Activated gamma-delta T cell treated with anti-CD3 and anti-CD28 coated beads, Interleukin-2, amount 50 U/mL, for 16 hours (primary cell): Measurements from ENCODE around the gene GALK2.

Experiments
- DNase-seq: peaks from one replicate; pipeline ENCODE4 v3.0.0-alpha.2; 2020; ENCODE audit warnings: low read depth

GALK2 gene

DNA sequence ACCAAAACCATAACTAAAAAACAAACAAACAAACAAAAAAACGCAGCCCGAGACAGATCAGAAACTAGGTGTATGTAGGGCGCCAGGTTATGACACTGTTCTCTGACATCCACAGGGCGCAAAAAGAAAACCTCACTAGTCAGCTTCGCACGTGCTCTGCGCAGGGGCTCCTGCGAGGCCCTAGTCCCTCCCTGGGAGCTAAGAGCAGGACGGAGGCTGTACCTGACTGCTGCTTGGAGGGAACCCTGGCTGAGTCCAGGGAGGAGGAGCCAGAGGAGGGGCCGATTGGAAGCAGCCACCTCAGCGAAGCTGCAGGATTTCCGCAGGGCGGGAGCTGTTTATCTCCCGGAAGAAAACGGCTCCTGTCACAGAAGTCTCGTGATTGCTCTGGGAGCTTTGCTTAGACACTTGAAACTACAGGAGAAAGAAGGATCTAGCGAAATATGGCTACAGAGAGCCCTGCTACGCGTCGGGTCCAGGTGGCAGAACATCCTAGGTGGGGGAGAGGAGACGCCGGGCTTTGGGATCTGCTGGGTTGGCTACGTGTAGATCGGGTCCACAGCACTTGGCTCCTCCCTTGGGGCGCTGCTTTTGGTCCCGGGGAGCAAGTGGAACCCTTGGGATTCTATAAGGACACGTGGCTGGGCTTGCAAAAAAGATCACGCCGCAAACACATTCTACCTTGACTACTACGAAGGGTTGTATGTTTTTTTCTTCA lies at the start of gene GALK2:
Gene GALK2, plus strand, starts transcription at position 368 of the 718 bp plus-strand sequence. Its CDS starts 76 bp downstream, at position 444.
- DNase-seq, result peak; percentile 59

DNA sequence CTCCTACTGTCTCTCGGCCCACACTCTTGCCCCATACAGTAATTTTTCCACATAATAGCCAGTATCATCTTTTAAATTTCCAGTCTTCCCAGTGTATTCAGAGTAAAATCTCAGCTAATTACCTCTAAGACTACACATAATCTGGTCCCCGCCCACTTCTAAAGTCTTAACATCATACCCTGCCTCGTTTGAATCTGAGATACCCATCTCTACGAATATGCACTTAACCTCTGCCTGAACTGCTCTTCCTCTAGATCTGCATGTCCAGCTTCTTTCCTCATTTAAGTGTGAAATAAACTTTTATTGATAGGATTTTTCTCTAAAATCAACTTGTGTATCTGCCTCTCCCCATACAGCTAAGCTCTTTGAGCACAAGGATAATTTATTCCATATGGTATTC lies 49.2 kb upstream of the GALK2 start:
- DNase-seq, result no peak

DNA sequence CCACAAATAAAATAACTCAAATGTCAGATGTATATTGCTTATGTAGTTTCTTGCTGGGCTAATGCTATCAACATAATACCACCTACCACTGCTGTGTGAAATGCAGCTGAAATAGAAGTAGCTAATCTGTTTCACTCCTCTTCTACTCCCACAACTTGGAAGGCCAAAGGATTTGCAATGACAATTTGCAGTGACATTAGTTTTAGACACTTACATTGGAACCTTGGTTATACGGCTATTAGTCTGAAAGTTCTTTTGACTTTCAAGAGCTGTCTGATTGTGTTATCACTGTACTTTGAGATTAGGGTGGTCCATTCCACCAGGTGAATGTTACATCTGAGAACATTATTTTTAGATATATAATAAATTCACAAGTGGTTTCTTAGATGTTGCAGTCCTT lies 48.1 kb upstream of the GALK2 start:
- DNase-seq, result no peak

DNA sequence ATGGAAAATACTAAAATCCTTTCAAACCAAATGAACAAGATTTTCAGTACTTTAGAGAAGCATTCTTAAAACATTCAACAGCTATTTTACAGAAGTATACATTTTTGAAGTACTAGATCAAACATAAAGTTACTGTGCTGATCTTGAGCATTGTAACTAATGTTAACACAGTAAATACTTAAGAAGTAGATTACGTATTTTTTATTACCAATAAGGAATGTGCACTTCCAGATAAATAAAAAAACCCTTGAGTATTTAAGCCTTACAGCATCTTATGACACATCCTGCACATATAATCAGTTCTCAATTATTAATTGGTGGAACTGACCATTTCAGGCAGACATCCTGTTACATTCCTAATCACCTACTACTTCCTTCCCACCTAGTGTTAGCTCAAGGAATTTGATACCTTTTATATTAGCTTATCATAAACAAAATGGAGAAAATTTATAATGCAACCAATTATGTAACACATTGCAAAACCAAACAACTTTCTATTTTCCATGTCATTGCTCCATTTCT lies 47.4 kb upstream of the GALK2 start:
- no peak for DNase-seq

DNA sequence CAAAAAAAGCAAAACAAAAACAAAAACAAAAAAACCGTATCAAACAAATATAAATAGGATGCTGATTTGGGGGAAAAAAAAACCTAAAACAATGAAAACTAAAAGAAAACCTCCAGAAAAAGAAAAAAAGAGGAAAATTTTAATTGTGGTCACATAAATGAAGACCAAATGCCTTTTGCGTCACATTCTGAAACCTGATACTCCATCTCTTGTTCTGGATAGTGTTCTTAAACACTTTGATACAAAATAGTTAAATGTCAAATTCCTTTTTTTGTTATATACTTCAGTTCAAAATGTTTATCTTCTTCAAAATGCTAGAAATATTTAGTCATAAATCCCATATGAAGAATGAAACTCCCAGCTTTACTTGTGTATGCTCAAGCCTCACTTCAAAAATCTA lies 45.7 kb upstream of the GALK2 start:
- no peak for DNase-seq

DNA sequence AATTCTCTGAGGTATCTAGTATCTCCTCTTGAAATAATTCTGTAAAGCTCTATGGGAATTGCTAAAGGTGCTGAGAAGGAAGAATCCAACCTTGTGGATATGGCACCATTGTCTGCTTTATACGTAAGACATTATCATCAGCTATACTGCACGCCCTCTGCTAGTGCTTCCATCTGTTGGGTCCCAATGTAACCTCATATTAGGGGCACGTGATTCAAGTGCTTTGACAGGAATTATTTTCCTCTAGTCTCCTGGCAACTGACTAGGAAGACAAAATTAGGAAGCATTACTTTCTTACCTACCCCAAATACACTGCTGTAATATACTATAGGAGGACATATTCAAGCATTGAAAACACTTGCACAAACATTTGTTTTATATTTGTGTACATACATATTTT lies 38.6 kb upstream of the GALK2 start:
- no peak for DNase-seq

DNA sequence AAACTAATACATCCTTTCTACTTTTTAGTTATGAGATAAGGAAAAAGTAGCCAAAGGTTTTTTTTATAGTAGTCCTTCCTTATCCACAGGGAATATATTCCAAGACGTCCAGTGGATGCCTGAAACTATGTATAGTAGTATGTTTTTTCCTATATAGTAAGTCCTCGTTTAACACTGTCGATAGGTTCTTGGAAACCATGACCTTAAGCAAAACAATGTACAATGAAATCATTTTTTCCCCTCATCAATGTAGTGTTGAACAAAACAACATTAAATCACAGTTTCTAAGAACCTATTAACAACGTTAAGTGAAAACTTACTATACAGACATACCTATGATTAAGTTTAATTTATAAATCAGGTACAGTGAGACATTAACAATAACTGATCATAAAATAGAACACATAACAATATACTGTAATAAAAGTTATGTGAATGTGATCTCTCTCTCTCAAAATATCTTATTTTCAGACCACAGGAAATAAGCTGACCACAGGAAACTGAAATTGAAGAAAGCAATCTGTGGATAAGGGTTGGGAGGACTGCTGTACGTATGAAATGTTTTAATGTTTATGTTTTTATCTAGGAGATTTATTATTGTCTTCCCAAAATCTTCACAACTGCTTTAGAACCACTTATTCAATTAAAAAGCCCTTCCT lies 35.2 kb upstream of the GALK2 start:
- DNase-seq, result no peak

DNA sequence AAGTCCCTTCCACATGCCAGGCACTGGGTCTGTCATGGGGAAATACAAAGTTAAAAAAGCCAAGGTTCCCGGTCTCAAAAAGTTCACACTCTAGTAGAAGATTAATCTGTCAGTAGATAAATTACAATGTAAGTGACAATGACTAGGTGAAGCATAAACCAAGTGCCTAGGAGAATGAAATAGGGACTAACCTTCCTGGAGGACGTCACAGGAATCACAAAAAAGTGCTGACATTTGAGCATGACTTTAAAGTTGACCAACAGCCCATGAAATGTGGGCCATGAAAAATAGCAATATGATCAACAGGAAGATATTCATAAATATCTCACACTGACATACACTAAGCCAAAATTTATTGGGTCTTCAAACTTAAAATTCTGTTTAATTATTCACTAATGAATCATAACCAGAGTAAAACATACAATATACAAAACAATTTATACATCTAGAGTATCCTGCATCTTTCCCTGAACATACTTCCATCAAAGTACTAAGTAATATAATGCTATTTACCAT lies 34.6 kb upstream of the GALK2 start:
- no peak for DNase-seq

DNA sequence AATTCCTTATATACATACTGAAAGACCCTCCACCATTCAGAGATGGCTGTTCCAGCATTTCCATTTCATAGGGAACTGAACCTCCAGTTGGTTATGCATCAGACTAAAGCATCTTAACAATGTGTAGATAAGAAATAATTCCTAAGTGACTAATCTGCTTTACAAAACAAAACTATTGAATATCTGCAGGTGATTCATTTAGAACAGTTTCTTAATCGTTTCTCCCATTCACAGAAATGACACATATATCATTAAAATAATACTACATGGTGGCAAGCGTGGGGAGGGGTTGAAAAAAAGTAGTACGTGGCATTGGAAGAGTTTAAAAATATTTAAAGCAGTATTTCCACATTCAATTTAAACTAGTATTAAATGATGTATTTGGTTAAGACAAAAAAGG lies 34.1 kb upstream of the GALK2 start:
- no peak for DNase-seq

DNA sequence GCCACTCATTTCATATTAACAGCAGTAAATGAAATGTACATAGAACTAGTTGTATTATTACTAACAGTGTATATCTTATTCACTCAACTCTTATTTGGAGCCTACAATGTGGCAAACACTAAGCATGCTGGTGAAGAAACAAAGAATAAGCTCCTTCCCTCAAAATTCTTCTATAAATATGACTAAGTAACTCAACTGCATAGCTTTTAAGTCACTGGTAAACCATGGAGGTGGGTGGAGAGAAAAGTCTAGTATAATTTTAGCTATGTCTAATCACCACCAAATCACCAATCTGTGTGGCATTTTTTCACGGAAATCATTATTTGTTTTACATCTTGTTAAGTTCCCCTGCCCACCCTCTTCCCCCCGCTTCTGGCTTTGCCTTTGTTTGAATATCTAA lies 32.2 kb upstream of the GALK2 start:
- no peak for DNase-seq

DNA sequence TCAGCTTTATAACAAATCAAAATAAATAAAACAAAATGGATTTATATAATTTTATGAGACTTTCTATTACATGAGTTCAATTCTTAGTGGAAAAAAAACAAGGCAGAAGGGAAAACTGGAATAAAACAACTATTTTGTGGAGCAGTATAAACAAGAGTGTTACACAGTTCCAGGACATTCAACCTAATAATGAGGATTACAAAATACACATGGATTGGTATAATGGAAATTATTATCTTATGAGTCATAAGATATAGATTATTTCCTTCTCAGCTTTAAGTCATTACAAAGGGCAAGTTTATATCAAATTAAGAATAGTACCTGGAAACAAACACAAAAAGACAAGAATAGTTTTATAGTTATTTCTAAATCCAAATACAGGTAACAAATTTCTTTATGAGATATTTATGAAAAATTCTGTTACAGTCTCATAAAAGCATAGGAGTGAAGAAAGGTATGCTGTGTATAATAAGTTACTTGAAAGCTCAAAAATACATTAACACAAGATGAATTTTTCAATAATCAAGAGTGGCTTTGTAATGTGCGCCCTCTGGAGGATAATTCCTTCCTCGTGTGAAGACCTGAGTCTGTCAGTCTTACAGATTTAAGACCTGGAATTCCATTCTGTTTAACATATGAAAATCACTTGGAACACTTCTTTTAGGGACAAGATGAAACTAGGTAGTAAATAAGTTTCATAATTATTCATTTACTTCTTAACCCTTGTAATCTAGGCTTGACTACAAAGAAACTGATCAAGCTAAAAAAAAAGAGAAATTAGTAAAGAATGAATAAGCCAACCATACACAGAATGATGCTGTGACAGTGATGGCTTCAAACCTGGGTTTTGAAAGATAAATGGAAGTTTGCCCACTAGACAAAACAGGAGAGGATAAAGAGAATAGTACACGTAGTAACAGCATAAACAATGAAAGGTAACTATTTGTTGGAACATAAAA lies 24.1 kb upstream of the GALK2 start:
- DNase-seq, result peak; percentile 9

DNA sequence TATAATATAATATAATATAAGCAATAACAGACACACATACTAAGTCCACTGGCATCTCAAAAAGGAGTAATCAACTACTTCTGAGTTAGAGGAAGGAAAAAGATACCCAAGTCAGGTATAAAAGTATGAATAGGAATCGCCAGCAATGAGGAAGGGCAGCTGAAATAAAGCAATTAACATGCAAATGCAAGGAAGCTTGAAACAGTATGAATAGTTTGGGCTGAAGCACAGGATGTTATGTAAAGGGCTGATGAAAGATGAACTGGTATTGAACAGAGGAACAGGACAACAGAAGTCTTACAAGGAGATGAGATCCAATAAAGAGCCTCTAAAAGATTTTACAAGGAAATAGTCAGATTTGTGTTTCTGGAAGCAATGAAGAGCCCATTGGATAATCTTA lies 21.7 kb upstream of the GALK2 start:
- DNase-seq, result no peak

DNA sequence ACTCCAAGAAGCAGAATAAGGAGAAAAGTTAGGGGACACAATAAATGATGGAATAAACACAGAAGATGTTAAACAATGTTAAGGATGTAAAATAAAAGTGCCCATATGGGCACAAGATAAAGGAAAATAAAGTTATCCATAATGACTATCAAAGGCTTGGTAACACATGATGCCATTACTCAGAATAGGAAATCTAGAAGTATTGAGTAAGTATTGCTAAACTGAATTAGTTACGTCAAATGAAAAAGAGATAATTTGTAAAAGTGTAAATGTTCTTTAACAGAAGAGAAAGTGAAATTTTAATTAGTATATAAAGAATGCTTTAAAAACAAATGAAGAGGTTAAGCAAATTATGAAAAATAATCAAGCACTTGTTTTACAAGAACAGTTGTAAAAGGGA lies 21.3 kb upstream of the GALK2 start:
- no peak for DNase-seq

DNA sequence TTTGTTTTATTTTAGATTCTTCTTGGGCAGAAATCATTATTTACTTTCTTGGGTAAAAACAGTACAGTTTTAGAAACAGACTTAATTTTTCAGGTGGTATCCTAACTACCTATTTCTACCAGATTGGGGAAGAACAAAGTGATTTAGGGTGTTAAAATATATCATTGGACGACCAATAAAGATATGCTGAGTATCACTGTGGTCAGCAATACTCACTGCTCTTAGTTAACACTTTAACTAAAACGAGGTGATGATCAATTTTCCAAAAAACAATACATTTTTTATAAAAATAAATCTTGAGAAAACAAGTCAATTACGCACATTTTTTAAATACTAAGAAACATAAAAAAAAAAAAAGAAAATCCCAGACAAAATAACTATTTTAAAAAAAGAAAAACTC lies 18.2 kb upstream of the GALK2 start:
- no peak for DNase-seq

DNA sequence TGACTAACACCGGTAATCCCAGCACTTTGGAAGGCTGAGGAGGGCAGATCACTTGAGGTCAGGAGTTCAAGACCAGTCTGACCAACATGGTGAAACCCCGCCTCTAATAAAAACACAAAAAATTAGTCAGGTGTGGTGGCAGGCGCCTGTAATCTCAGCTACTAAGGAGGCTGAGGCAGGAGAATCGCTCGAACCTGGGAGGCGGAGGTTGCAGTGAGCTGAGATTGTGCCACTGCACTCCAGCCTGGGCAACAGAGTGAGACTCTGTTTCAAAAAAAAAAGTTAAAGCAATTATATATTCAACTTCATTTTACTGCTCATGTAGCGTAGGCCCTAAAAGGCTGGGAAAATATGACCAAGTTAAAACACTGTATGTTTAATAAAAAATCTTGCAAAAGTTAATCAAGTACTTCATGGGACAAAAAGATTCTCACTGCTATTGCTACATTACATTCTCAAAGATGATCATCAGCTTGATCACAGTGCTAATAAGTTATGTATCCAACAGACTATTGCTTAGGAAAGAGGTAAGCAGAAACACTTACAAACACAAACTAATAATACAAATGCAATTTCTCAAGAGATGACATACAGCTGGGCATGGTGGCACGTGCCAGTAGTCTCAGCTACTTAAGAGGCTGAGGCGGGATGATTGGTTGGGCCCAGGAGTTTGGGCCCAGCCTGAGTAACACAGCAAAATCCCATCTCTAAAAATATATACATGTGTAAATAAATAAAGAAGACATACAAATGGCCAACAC lies 17.3 kb upstream of the GALK2 start:
- DNase-seq, result no peak

DNA sequence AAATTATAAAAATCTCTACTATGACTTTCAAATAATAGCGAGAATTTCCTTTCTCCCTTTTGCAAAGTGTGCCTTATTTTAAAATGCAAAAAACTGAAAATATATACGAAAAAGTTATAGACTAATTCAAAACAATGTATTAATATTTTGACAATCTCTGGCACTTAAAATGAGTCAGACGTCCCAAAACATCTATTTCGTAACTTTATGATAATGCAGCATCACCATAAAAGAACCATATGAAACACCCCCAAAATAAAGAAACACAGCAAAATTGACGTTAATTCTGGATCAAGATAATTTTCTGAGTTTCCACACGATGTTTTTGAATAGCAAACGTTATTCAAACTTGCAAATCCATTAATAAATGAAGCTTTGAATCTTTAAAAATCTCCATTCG lies 15.7 kb upstream of the GALK2 start:
- DNase-seq, result no peak

DNA sequence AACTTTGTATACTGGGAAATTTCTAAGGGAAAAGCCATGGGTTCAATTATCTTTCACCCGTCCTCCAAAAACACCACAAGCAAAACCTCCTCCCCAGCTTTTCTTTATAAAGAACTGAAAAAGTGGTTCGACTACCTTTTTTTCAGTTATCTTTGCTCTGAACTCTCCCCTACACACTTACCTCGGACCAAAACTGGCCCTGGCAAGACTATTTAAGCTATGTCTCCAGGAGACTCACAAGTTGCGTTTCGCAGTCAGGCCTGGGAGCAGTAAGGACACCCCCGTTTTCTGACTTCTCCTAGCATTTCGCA lies 15.3 kb upstream of the GALK2 start:
- DNase-seq, result no peak

DNA sequence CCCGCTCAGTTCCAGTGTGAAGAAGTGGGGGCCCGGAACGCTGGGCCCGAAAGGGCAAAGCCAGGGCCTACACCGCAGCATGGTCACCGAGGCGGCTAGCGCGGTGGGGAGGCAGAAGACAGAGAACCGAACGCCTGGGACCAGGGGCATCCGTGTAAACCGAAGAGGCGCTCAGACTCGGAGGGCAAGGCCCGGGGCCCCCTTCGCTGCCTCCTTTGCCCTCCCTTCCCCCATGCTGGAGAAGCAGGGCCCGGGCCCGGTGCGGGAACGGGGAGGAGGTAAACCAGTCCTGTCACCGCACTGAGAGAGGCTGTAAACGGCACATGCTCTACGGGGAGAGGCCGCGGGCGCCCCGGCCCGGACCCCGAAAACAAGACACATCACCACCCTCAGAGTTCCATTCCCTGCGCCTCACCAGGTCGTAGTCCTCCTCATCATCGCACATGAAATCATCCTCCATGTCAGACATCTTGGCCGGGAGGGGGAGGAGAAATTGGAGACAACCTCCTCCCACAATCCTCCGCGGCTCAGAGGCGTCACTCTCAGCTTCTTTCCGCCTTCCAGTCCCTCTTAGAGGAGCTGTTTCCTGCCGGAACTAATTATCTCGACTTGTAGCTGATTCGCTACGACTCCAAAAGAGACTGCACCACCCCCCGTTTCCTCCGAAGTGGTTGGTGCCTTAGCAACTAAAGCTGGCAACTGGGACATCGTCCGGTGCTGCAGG lies 14.8 kb upstream of the GALK2 start, which contains the start of gene COPS2:
Gene COPS2, minus strand, starts transcription at position 490 of the 724 bp plus-strand sequence. Its CDS starts 21 bp downstream, at position 469.
- peak; percentile 88 for DNase-seq

DNA sequence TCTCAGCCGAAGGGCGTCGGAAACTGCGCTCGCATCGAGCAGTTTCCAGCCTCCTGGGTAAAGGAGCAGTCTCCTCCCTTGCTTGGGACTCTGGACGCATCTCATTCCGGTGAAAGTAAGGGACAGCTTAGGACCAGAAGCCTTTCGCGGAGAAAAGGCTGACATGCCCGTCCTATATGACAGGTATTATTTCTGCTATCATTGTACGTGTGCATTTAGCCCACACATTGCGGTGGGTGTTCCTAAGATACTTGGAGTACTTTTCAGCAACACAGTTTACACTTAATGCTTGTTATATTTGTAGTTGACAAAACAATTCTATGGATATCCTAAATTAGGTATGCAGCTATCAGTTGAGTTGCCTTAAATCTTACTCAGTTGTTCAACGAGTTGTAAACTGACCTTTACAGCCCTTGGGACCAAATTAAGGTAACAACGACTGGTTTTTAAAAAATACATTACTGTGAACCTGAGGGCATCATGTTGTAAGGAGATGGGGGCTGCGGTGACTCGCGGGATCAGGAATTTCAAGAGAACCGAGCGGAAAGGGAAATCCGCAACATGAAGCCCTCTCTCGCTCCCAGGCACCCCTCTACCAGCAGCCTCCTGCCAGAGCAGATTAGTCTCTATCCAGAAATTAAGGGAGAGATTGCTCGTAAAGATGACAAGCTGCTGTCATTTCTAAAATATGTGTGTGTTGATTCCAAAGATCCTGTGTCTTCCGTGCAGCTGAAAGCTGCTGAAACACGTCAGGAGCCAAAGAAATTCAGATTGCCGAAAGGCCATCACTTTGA lies 14.0 kb upstream of the GALK2 start:
- DNase-seq, result no peak

DNA sequence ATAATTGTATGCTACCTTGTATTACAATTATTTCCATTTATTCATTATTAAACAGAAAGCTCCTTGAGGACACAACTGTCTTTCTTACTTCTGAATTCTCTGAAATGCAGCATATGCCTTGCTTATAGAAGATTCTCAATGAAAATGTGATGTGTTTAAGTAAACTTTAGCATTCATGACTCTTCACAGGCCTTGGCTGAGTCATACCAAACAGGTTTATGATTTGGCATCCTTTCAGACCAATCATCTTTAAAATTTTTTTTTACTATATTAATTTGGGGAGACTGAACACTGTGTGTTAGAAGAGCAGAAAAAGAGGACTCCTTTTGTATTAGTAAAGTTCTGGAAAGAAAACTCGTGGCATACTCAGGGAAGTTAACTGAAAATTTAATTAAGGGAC lies 6.4 kb upstream of the GALK2 start:
- no peak for DNase-seq
